PFSK-1 (cell line): ENCODE results near the gene RPL35.

Experiments
- FOXP2 ChIP-seq: optimal IDR thresholded peaks from 2 replicates; pipeline ENCODE3; 2011; ENCODE audit warnings: borderline replicate concordance, control low read depth, inconsistent platforms; ENCODE audit not compliant: insufficient read depth; ENCODE audit errors: extremely low read length, extremely low read depth
- TF ChIP-seq, protein P1 (sequence below), 2 experiments: IDR thresholded peaks; 2 replicates each; pipeline versions ENCODE4 v1.6.1 to v1.8.0; 2011 to 2012; ENCODE audit warnings: low read depth in 2 of 2, low read length in 2 of 2, control low read depth in 1 of 2, inconsistent platforms in 1 of 2, mild to moderate bottlenecking in 1 of 2, moderate library complexity in 1 of 2; ENCODE audit not compliant: insufficient read depth in 1 of 2

DNA sequence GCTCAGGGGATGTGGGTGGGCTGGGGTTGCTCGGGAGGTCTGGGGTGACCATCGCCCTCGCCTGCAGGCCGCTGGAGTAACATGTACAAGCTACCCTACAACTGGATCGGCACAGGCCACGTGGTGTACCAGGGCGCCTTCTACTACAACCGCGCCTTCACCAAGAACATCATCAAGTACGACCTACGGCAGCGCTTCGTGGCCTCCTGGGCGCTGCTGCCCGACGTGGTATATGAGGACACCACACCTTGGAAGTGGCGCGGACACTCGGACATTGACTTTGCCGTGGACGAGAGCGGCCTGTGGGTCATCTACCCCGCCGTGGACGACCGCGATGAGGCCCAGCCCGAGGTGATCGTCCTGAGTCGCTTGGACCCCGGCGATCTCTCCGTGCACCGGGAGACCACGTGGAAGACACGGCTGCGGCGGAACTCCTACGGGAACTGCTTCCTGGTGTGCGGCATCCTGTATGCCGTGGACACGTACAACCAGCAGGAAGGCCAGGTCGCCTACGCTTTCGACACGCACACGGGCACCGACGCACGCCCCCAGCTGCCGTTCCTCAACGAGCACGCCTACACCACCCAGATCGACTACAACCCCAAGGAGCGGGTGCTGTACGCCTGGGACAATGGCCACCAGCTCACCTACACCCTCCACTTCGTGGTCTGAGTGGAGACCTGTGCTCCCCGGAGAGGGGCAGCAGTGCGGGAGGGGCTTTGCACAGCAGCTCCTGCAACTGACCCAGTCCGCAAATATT lies 51.8 kb downstream of the RPL35 start:
- TF ChIP-seq, protein P1, sequence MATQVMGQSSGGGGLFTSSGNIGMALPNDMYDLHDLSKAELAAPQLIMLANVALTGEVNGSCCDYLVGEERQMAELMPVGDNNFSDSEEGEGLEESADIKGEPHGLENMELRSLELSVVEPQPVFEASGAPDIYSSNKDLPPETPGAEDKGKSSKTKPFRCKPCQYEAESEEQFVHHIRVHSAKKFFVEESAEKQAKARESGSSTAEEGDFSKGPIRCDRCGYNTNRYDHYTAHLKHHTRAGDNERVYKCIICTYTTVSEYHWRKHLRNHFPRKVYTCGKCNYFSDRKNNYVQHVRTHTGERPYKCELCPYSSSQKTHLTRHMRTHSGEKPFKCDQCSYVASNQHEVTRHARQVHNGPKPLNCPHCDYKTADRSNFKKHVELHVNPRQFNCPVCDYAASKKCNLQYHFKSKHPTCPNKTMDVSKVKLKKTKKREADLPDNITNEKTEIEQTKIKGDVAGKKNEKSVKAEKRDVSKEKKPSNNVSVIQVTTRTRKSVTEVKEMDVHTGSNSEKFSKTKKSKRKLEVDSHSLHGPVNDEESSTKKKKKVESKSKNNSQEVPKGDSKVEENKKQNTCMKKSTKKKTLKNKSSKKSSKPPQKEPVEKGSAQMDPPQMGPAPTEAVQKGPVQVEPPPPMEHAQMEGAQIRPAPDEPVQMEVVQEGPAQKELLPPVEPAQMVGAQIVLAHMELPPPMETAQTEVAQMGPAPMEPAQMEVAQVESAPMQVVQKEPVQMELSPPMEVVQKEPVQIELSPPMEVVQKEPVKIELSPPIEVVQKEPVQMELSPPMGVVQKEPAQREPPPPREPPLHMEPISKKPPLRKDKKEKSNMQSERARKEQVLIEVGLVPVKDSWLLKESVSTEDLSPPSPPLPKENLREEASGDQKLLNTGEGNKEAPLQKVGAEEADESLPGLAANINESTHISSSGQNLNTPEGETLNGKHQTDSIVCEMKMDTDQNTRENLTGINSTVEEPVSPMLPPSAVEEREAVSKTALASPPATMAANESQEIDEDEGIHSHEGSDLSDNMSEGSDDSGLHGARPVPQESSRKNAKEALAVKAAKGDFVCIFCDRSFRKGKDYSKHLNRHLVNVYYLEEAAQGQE (IDR thresholded peaks at IDR 0.05; ENCODE audit: insufficient read depth in 1 of 2, low read depth in 2 of 2, low read length in 2 of 2) = no peak
- no peak for TF ChIP-seq FOXP2
